ENCODE results near the gene SMC4. TPM values are rescaled to one million over a fixed set of nuclear protein-coding genes. Genes with fewer than 3 reads are reported as not detected.

Gene SMC4
- polyA plus RNA-seq, 2 of the 4 experiments (the other 2 are of a cell fraction): 121 to 139 TPM

DNA sequence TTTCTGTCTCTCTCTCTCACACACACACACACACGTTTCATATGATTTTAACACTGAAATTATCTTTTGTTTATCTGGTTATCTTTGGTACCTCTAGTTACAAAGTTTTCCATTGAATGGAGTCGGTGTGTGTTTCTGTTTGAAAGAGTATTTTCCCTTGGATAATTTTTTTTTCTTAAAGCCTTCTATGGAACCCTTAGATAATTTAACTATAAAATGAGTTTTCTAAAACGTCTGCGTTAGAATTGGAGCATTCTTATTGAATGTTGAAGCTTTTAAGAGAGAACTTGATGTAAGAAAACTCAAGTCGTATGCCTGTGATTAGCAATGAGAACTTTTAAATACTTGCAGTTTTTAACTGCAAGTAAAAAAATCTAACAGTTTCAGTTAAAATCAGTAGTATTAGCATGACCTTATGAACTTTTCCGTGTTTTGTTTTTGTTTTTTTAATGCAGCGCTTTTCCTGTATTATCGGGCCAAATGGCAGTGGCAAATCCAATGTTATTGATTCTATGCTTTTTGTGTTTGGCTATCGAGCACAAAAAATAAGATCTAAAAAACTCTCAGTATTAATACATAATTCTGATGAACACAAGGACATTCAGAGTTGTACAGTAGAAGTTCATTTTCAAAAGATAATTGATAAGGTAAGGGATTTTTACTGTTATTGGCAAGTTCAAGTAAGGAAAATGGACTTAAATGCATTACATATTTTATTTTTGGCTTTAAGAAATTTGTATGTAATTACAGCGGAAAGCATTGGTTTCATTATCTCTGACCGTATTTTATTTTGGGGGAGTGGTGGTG is 3.0 kb downstream of the SMC4 start:
- DNase-seq (ENCODE audit: low read depth in 1 of 2, low spot score in 1 of 2) (no peak), ATAC-seq (no peak), FAIRE-seq (no peak)
- peak overlapping the region; percentile 90 for H3K4me3 ChIP-seq
- WGBS (ENCODE audit: missing lambda C conversion rate): 4% methylated on average over 11 of the region's 11 CpGs
- peaks cover 33% of the 10 kb centered on the region for H3K4me1 ChIP-seq
- CTCF ChIA-PET: interaction anchor here (0.9 to 2.0 kb wide), 3 partner anchors 10 to 370 kb away, joined by 3 to 12 read pairs (median 6); no protein-coding TSS in a partner anchor
- no peak for TF ChIP-seq TFCP2L1 (CRISPR knock-in tag; IDR thresholded peaks at IDR 0.05)
- TF ChIP-seq RFX5 (IDR thresholded peaks at IDR 0.05): no peak
- no peak for TF ChIP-seq HOXA7 (CRISPR knock-in tag; IDR thresholded peaks at IDR 0.05)
- no peak for TF ChIP-seq REST (IDR thresholded peaks at IDR 0.05)
- no peak for TF ChIP-seq CTCF (IDR thresholded peaks at IDR 0.05)
- TF ChIP-seq NR3C1 (IDR thresholded peaks at IDR 0.05): no peak
- TF ChIP-seq, protein P1, sequence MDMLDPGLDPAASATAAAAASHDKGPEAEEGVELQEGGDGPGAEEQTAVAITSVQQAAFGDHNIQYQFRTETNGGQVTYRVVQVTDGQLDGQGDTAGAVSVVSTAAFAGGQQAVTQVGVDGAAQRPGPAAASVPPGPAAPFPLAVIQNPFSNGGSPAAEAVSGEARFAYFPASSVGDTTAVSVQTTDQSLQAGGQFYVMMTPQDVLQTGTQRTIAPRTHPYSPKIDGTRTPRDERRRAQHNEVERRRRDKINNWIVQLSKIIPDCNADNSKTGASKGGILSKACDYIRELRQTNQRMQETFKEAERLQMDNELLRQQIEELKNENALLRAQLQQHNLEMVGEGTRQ (IDR thresholded peaks at IDR 0.05): no peak
- no peak for TF ChIP-seq ZSCAN20 (CRISPR knock-in tag; IDR thresholded peaks at IDR 0.05)
- TF ChIP-seq RARB (CRISPR knock-in tag; IDR thresholded peaks at IDR 0.05): no peak
- TF ChIP-seq EHMT2 (IDR thresholded peaks at IDR 0.05; ENCODE audit: low read depth): no peak
- TF ChIP-seq CBX2 (IDR thresholded peaks at IDR 0.05; ENCODE audit: borderline replicate concordance, low read depth): no peak
- TF ChIP-seq NPAS2 (CRISPR knock-in tag; IDR thresholded peaks at IDR 0.05; ENCODE audit: borderline replicate concordance): no peak
- no peak for TF ChIP-seq JUNB (IDR thresholded peaks at IDR 0.05)
- no peak for TF ChIP-seq MAZ (IDR thresholded peaks at IDR 0.05; ENCODE audit: borderline replicate concordance, low read depth, low read length)
- TF ChIP-seq FOSL2 (IDR thresholded peaks at IDR 0.05): no peak
- TF ChIP-seq FOSL2 (CRISPR knock-in tag; IDR thresholded peaks at IDR 0.05): no peak
- no peak for TF ChIP-seq SREBF2 (IDR thresholded peaks at IDR 0.05)
- TF ChIP-seq JUN (IDR thresholded peaks at IDR 0.05): no peak
- H3K27ac ChIP-seq: peak overlapping the region; percentile 92 to 95
- POLR2A ChIA-PET: no interaction called here
- no peaks in the 10 kb centered on the region for H3K9me3 ChIP-seq
- H3K4me2 ChIP-seq: peak overlapping the region; percentile 82

DNA sequence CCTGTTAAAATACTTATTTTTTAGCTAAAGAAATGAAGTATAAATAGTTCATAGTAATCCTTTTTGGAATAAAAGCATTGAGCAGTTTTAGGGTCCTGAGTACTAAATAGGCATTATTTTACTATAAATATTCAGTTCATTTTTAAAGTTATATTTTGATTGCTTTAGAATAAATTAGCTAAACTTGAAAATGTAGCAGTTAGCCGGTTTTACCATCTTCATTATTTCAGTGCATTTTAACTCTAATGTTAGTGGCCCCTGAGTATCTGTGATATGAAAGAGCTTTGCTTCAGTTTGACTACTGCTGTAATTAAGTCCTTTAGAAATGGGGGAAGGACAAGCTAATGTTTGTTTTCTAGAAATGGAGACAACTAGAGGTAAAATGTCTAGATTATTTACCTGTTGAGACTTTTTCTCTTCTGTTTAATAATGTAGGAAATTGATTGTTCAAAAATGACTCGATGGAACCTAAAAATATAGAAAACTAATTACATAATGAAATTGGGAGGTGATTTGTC is 3.6 kb downstream of the SMC4 start:
- Histone ChIP-seq H3K9me3 (no peaks in the 10 kb centered on the region), H3K27ac (peak overlapping the region; percentile 65 to 95; a peak in 4 of 6 replicates), H3K4me1 (peaks cover 27% of the 10 kb centered on the region), H3K4me2 (peak overlapping the region; percentile 82), H3K4me3 (peak overlapping the region; percentile 90)
- ChIA-PET POLR2A (no interaction called here), CTCF (interaction anchor here (0.9 to 2.0 kb wide), 2 partner anchors 13 to 371 kb away, joined by 3 to 6 read pairs; no protein-coding TSS in a partner anchor)
- WGBS (ENCODE audit: missing lambda C conversion rate): 3% methylated on average over 2 of the region's 2 CpGs
- ATAC-seq (no peak), FAIRE-seq (no peak), DNase-seq (ENCODE audit: low read depth in 1 of 2, low spot score in 1 of 2) (no peak)
- TF ChIP-seq MAFK (IDR thresholded peaks at IDR 0.05; ENCODE audit: partially characterized antibody) (no peak), MYC (IDR thresholded peaks at IDR 0.05; ENCODE audit: borderline replicate concordance, low read length) (no peak), FOXS1 (CRISPR knock-in tag; IDR thresholded peaks at IDR 0.05) (no peak), EHMT2 (IDR thresholded peaks at IDR 0.05; ENCODE audit: low read depth) (no peak), HES2 (IDR thresholded peaks at IDR 0.05) (no peak), NPAS2 (CRISPR knock-in tag; IDR thresholded peaks at IDR 0.05; ENCODE audit: borderline replicate concordance) (no peak), KDM5A (IDR thresholded peaks at IDR 0.05) (no peak), TP53 (CRISPR knock-in tag; IDR thresholded peaks at IDR 0.05) (no peak), POLR2AphosphoS2 (conservative IDR thresholded peaks at IDR 0.05; ENCODE audit: low read length) (no peak)
- TF ChIP-seq, protein P2, sequence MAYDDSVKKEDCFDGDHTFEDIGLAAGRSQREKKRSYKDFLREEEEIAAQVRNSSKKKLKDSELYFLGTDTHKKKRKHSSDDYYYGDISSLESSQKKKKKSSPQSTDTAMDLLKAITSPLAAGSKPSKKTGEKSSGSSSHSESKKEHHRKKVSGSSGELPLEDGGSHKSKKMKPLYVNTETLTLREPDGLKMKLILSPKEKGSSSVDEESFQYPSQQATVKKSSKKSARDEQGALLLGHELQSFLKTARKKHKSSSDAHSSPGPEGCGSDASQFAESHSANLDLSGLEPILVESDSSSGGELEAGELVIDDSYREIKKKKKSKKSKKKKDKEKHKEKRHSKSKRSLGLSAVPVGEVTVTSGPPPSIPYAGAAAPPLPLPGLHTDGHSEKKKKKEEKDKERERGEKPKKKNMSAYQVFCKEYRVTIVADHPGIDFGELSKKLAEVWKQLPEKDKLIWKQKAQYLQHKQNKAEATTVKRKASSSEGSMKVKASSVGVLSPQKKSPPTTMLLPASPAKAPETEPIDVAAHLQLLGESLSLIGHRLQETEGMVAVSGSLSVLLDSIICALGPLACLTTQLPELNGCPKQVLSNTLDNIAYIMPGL (CRISPR knock-in tag; IDR thresholded peaks at IDR 0.05; ENCODE audit: borderline replicate concordance): no peak
- TF ChIP-seq, protein P3, sequence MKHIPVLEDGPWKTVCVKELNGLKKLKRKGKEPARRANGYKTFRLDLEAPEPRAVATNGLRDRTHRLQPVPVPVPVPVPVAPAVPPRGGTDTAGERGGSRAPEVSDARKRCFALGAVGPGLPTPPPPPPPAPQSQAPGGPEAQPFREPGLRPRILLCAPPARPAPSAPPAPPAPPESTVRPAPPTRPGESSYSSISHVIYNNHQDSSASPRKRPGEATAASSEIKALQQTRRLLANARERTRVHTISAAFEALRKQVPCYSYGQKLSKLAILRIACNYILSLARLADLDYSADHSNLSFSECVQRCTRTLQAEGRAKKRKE (CRISPR knock-in tag; IDR thresholded peaks at IDR 0.05; ENCODE audit: low read depth): no peak
